GM18517 (cell line): ENCODE results near the gene OR2T27.
"Not testable (repeated sequence)": the region's sequence is repeated elsewhere in the genome, so short reads cannot be mapped to it uniquely, and the experiment has no call there.

Experiments
- ATAC-seq: cut with Tn5 transposase; IDR thresholded peaks from one replicate; pipeline ENCODE4 v1.9.1; 2021; ENCODE audit warnings: mild to moderate bottlenecking, moderate library complexity; ENCODE audit not compliant: unreplicated experiment

OR2T27 gene, protein sequence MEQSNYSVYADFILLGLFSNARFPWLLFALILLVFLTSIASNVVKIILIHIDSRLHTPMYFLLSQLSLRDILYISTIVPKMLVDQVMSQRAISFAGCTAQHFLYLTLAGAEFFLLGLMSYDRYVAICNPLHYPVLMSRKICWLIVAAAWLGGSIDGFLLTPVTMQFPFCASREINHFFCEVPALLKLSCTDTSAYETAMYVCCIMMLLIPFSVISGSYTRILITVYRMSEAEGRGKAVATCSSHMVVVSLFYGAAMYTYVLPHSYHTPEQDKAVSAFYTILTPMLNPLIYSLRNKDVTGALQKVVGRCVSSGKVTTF

DNA sequence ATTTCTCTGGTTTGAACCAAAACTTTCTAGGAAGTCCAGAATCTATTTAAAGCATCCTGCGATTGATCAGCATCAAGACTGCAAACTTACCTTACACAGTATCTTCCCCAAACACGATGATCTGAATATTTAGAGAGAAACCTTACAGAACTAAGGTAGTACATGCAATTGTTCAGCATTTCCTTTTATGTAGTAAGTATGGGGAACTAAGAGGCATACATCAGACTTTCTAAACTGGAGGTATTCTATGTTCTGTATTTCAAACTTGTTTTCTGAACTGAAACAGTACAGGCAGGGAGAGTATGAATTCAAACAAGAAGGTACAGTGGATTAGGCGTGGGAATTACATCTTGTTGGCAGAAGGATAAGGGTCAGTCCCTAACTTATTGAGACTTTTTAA lies at the start of gene OR2T27:
Gene OR2T27, minus strand, starts transcription at position 175 of the 400 bp plus-strand sequence. CDS start 4,644 bp downstream, outside the sequence.
- ATAC-seq: peak; percentile 57

DNA sequence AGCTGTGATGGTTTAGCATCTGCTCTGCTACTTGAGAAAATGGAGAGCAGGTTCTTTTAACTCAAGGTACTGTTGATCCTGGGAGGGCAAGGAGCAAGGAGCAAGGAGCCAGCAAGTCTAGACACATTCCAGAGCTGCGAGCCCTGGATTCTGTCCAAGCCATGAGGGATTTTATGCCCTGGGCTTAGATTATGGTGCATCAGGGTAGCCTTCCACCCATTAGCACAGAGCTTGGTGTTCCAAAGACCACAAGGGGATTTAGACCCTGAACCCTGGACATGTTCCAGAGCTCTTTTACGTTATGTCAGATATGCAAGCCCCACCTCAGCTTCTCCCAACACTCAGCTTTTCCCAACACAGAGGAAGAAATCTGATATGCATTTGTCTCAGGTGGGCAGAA lies 49.3 kb upstream of the OR2T27 start:
- no peak for ATAC-seq

DNA sequence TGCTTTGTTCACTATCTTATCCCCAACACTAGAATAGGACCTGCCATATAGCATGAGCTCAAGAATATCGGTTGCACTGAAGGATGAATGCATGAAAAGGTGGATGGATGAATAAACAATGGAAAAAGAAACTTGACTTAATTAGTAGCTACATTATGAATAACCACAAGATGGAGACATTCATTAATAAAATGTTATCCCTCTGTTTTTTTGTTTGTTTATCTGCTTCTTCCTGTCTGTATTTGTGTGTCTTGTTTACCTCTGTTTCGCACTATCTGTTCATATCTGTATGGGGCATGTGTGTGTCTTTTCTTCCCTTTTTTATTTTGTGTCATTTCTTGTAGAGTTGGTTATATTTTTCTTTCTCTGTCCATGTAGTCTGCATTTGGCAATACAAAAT lies 48.3 kb upstream of the OR2T27 start:
- no peak for ATAC-seq

DNA sequence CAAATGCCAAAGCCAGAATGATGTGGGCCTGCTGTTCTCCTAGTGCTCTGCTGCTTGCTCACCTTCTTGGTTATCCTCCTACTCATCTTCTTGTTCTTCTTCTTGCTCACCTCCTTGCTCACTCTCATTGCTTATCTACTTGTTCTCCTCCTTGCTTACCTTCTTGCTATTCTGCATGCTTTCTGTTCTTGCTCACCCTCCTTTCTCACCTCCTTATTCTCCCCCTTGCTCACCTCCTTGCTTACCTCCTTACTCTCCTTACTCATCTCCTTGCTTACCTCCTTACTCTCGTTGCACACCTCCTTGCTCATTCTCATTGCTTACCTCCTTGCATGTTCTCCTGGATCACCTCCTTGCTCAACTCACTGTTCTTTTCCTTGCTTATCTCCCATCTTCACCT lies 47.4 kb upstream of the OR2T27 start, which contains the start of gene OR14I1:
Gene OR14I1, minus strand, starts transcription at position 53 of the 400 bp plus-strand sequence.
- no peak for ATAC-seq

DNA sequence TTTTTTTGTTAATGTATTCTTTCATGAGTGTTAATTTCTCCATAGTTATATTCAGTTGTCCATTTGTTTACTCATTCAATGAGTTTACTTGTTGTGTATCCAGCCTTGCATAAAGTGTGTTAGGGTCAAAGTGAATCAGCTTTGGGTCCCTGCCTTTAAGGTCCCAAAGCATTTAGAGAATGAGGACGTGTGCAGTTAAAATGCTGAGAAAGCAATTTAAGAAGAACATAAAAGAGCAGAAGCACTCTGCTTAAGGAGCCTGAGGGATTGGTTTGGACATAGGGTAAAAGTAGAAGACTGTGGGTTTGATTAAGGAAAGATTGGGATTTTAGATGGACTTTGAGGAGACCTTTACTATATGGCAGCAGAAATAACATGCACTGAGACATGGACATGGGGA lies 43.8 kb upstream of the OR2T27 start:
- no peak for ATAC-seq

DNA sequence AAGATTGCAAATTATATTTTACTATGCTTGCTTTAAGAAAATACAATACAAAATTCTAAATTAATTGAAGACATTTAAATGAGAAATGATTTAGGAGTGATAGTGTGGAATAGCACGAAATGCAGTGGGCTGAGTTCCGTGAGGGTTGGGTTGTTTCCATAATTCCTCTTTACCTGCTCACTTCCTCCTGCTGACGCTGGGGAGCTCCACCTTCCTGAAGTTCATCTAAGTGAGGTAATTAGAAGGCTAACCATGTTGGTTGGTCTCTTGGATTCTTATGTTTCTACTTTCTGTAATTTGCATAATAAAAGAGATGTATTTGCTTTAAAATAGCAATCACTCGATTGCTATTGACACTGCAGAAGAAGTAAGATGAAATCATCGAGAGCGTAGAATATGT lies 42.6 kb upstream of the OR2T27 start:
- ATAC-seq: no peak

DNA sequence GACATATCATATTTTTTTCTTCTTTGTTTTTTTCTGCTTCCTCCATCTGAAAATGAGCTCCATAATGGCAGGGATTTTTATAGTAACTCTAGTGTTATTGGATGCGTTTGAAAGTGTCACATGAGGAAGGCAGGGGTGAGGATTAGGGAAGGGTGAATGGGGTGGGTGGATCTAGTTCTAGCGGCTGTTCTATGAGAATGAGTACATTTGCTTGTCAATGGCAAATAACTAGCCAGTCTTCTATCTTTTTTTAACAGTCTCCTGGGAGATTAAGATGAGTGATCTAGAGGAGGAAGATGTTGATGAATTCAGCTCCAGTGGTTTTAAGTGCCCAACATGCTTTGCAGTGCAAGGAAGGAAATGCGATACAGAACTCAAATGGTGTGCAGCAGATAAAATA lies 41.4 kb upstream of the OR2T27 start:
- no peak for ATAC-seq

DNA sequence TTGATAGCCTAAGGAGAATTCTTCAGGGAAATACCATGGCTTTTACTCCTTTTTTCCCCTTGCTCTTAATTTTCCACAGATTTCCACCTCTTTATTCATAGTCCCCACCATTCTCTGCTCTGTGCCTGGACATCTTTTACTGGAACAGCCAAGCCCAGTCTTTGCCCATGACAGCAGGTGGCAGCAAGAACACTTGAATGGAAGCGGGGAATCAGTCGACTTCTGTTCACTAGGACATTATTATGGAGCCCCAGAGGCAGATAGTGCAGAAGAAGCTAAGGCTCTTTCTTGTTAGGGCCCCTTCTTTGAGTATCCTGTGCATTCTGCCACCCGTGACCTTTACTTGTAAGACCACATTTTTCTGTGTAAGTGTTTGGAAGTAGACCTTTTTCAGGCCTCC lies 40.9 kb upstream of the OR2T27 start:
- no peak for ATAC-seq

DNA sequence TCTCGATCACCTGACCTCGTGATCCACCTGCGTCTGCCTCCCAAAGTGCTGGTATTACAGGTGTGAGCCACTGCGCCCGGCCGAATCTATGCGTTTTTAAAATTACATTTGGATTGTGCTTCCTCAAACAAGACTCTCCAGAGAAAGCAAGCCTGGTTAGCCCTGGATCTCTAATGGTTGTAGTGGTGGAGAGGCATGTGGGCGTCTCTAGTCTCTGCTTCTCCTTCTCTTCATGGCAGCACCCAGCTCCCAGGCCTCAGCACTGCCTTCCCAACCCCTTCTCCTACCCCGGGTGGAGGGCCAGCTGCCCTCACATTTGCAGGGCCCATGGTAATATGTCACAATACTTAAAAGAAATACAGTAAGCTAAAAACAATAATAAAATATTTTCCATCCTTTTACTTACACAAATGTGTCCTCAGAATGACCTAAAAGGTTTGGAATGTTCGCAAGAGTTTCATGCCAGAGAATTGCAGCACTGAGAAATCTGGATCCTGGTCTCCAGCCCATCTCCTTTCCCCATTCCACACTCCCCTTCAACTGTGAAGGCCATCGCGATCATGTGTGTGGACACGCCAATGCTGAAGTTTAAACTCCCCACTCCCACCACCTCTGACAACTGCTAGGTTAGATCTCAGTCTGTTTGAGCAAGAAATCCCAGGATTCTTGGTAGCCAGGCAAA lies 40.3 kb upstream of the OR2T27 start:
- no peak for ATAC-seq

DNA sequence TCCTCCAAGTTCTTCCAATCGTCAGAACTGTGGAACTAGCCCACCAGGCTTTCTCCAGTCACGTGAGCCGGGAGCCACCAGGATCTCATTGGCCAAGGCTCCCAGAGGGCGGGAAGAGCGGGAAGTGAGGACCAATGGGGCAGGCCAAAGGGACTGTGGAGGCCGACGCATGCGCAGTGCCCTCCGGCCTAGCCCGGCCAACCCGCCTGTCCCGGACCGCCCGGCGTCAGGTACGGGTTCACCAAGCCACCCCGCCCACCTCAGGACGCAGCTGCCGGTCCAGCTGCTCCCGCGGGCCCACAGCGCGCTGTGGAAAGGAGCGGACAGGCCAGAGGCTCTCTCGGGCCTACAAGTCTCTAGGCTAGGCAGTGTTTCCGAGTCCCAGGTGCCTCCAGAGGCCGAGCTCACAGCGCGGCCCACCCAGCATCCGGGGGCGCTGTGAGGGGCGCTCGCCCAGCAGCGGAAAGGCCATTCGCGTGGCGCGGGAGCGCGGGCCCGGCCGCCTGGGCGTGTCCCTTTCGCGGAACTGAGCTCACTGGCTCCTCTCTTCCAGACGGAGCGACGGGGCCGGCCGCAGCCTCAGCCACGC lies 36.3 kb upstream of the OR2T27 start:
- no peak for ATAC-seq

DNA sequence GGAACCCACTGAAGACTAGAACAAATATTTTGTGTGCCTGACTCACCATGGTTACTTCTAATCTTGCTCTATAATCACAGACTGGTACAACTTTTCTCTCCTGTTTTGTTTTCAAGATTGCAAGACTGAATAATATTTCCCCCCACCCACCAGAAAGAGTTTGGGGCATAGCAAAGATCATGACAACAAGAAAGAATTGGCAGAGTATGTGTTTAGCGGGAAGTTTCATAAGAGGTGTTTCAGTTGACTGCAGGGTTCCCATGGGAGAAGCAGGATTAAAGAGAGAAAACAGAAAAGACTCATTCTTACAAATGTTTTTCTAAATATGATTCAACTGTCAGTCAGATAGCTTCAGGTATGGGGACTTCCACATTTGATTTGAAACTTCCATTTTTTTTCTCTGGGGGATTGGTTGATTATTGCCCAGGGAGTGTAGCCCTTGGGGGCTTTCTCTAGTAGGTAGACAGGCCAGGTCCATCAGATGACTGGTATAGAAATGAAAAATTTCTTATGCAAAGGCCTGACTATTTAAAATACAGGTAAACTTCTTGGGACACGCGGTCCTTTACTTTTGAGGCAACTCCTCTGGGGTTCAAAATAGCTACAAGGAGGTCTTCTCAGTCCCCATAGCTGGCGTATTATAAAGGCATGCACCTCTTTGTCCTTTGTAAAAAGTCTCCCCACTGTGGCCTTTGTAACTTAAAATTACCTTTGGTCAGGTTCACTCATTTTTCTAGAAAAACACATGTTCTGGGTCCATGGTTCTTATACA lies 33.4 kb upstream of the OR2T27 start:
- peak; percentile 74 for ATAC-seq

DNA sequence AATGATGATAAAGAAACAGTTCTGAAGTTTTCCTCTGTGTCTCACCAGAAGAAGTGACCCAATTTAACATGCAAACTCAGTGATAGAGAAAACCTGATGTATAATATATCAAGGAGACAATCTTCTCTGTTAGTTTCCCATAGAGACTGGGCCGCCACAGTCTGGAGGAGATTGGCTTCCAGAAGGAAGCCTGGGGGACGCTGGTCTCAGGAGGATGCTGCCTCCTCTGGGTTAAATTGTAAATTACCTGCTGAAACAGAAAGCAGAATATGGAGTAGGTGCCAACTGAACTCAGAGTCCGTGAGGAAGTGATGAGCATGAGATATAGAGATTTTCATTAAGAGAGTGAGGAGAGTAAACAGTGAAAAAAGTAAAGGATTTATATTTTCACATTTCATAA lies 31.5 kb upstream of the OR2T27 start:
- peak; percentile 88 for ATAC-seq

DNA sequence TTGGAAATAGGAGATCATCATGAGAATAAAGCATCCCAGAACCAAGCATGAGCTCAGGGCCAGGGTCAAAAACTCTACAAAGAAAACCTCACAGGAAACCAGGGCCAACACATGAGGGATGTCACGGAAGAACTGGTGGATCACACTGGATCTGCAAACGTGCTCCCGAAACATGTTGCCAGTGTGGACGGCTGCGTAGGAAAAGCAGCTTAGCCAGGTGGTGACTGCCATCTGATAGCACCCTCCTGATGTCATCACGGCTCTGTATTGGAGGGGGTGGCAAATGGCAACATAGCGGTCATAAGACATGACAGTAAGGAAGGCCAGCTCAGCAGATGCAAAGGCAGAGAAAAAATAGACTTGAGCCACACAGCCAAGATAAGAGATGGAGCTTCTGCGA lies 26.3 kb upstream of the OR2T27 start:
- no peak for ATAC-seq

DNA sequence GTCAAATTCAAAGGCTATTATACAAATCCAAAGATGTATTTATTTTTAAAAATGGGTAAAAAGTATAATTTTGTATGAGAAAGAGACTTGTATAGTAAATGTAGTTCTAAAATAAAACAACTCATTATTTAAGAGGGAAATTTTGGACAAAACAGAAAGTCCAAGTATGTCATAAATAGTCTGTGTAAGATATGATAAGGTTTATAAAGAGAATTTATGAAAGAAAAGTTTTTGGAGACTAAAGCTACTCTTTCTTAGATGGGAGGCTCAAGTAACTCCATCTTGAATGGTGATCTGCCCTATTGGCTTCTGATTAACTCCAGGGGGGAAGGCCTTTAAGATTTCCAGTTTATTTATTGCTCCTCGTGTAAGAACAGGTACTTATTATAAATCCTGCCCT lies 14.7 kb upstream of the OR2T27 start:
- no peak for ATAC-seq

DNA sequence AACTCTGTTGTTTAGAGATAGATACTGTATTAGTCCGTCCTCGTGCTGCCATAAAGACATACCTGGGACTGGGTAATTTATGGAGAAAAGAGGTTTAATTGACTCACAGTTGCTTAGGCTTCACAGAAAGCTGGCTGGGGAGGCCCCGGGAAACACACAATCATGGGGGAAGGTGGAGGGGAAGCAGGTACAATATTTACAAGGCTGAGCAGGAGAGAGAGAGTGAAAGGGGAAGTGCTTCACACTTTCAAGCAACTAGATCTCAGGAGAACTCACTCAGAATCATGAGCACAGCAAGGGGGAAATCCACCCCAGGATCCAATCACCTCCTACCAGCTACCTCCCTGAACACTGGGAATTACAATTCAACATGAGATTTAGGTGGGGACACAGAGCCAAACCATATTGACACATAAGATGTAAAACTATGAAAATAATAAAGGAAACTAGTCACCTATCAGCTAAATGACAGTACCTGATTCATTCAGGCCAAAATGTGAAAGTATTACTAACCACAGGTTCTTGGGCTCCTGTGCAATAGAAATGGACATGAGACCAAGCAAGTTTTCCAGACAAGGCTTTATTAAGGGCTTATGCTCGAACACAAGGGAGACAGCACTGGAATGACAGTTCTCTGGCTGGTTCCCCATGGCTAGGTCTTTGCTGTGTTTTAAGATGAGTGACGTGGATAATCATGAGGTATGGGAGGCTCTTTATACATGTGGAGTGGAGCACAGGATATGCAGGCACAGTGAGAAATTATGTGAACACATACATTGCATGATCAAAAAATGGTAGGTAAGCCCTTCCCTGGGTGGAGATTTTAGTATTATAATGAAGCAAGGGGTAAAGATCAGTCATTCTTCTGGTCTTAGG lies 8.4 kb upstream of the OR2T27 start:
- ATAC-seq: peak; percentile 97

DNA sequence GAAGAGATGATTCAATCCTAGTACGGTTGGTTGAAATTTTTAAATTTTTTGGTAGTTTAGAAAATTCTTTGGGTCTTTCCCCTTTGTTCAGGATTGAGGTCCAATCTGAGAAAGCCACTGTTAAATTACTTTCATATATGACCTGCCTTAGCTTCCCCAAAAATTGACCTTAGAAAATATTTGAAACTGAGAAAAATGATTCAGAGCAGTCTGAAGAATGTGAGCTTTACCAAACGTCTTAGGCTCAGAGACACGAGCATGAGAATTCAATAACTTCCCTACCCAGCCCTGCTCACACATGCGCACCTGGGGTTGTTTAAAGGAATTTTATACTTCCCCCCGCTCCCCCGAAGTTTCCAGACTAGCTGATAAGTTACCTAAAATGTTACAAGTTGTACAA lies 1.5 kb upstream of the OR2T27 start:
- not testable (repeated sequence) for ATAC-seq

DNA sequence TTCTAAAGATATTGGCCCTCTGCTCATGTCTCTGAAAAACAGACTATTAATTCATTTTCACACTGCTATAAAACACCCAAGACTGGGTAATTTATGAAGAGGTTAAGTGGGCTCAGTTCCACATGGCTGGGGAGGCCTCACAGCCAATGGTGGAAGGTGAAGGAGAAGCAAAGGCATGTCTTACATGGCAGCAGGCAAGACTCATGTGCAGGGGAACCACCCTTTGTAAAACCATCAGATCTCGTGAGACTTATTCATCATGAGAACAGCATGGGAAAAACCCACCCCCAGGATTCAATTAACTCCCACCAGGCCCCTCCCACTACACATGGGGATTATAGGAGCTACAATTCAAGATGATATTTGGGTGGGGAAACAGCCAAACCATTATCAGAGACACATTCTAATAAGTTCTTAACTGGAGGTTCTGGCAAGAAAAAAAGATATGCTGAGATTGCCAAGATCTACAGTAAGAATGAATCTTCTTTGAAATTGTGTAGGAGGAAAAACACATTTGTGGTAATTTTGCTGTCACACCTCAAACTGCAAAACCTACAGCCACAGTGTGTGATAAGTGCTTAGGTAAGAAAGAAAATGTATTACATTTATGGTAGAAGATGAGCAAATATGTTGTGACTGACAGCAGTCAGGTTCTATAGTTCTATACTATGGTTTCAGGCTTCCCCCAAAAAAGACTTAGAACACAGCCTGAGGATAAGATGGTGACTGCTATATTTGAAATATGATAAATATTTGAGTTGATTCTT lies 6.4 kb downstream of the OR2T27 start:
- not testable (repeated sequence) for ATAC-seq

DNA sequence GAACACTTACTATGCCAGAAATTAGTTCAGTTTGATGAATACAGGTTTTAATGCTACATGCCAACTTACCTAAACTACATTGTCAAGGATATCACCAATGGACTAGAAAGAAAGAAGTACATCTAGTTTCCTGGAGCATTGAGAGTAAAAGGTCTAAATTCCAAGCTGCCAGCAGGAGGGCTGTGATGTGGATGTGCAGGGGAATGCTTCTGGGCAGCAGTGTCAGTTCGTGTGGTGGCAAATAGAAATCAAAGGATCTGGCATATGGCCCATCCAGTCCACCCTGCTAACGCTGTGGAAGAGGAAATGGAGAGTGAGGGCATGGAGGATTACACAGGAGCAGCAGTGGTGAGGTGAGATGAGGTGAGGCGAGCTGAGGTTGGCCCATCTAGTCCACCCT lies 10.2 kb downstream of the OR2T27 start, which contains the start of gene OR2T35:
Gene OR2T35, minus strand, starts transcription at position 101 of the 400 bp plus-strand sequence. CDS start 6,020 bp downstream, outside the sequence.
- ATAC-seq: not testable (repeated sequence)

DNA sequence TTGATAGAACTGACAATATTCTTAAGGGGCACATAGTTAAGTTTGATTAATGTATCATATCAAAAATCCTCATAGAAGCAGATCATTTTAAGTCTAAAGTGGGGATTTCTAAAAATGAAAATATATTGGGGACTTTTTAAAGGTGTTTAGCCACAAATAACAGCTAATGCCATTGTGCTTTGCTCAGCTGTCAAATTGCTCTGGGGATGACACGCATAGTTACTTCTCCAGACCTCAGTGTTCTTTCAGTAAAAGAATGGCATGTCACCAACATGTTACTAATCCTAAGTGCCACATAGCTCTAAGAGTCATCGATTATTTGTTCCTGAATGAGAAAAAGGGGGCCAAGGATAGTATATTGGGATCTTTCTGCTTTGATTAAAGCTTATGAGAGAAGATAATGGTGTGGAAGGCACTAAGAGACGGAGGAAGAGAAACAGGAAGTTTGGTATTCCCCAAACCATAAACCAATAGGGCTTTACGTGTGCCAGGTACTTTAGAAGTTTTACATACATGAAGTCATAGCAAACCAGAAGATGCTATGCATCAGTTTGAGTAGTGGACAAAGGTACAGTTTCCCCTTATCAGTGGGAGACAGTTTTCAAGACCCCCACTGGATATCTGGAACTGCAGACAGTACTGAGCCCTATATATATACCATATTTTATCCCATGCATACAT lies 12.2 kb downstream of the OR2T27 start:
- peak; percentile 75 for ATAC-seq
